ENCODE measurements around the gene F13B.
A peak's percentile ranks its signal among the peaks of the same experiment; 100 is the strongest.
"Not testable (repeated sequence)": the region's sequence is repeated elsewhere in the genome, so short reads cannot be mapped to it uniquely, and the experiment has no call there.

Gene F13B

DNA sequence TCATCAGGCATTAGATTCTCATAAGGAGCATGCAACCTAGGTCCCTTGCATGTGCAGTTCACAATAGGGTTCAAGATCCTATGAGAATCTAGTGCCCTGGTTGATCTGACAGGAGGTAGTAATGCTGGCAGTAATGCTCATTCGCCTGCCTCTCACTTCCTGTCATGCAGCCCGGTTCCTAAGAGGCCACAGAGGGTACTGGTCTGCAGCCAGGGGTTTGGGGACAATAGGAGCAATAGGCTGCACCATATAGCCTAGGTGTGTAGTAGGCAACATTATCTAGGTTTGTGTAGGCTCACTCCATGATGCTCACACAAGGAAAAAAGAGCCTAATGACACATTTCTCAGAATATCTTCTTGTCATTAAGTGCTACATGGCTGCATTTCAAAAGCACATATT is 63.9 kb downstream of the F13B start:
- H3K4me3 ChIP-seq (ENCODE audit: low read depth, low read length): no peak overlapping the region
- H3K4me1 ChIP-seq (ENCODE audit: control insufficient read depth, insufficient read depth, low read length): no peaks in the 10 kb centered on the region
- H3K36me3 ChIP-seq (ENCODE audit: control insufficient read depth, insufficient read depth, low read length): no peaks in the 10 kb centered on the region
- no peak overlapping the region for H3K9ac ChIP-seq (ENCODE audit: low read depth, low read length)
- no peaks in the 10 kb centered on the region for H3K27me3 ChIP-seq (ENCODE audit: control insufficient read depth, insufficient read depth, low read length)
- no peaks in the 10 kb centered on the region for H3K9me3 ChIP-seq (ENCODE audit: control insufficient read depth, insufficient read depth, low read length)

GRCh38 chr1:197001828-197002227 is 65.2 kb downstream of the F13B start:
- no peaks in the 10 kb centered on the region for H3K27me3 ChIP-seq (ENCODE audit: control insufficient read depth, insufficient read depth, low read length)
- no peaks in the 10 kb centered on the region for H3K9me3 ChIP-seq (ENCODE audit: control insufficient read depth, insufficient read depth, low read length)
- no peaks in the 10 kb centered on the region for H3K36me3 ChIP-seq (ENCODE audit: control insufficient read depth, insufficient read depth, low read length)
- H3K4me3 ChIP-seq (ENCODE audit: low read depth, low read length): no peak overlapping the region
- no peaks in the 10 kb centered on the region for H3K4me1 ChIP-seq (ENCODE audit: control insufficient read depth, insufficient read depth, low read length)
- no peak overlapping the region for H3K9ac ChIP-seq (ENCODE audit: low read depth, low read length)

GRCh38 chr1:196997423-196997822 is 69.6 kb downstream of the F13B start:
- no peaks in the 10 kb centered on the region for H3K27me3 ChIP-seq (ENCODE audit: control insufficient read depth, insufficient read depth, low read length)
- H3K9me3 ChIP-seq (ENCODE audit: control insufficient read depth, insufficient read depth, low read length): no peaks in the 10 kb centered on the region
- H3K36me3 ChIP-seq (ENCODE audit: control insufficient read depth, insufficient read depth, low read length): no peaks in the 10 kb centered on the region
- H3K9ac ChIP-seq (ENCODE audit: low read depth, low read length): no peak overlapping the region
- H3K4me1 ChIP-seq (ENCODE audit: control insufficient read depth, insufficient read depth, low read length): peaks cover 2% of the 10 kb centered on the region
- H3K4me3 ChIP-seq (ENCODE audit: low read depth, low read length): no peak overlapping the region

GRCh38 chr1:196993916-196994315 is 73.1 kb downstream of the F13B start:
- Histone ChIP-seq H3K9me3 (ENCODE audit: control insufficient read depth, insufficient read depth, low read length) (no peaks in the 10 kb centered on the region), H3K27me3 (ENCODE audit: control insufficient read depth, insufficient read depth, low read length) (no peaks in the 10 kb centered on the region), H3K4me3 (ENCODE audit: low read depth, low read length) (no peak overlapping the region), H3K4me1 (ENCODE audit: control insufficient read depth, insufficient read depth, low read length) (peaks cover 12% of the 10 kb centered on the region), H3K9ac (ENCODE audit: low read depth, low read length) (no peak overlapping the region), H3K36me3 (ENCODE audit: control insufficient read depth, insufficient read depth, low read length) (no peaks in the 10 kb centered on the region)

DNA sequence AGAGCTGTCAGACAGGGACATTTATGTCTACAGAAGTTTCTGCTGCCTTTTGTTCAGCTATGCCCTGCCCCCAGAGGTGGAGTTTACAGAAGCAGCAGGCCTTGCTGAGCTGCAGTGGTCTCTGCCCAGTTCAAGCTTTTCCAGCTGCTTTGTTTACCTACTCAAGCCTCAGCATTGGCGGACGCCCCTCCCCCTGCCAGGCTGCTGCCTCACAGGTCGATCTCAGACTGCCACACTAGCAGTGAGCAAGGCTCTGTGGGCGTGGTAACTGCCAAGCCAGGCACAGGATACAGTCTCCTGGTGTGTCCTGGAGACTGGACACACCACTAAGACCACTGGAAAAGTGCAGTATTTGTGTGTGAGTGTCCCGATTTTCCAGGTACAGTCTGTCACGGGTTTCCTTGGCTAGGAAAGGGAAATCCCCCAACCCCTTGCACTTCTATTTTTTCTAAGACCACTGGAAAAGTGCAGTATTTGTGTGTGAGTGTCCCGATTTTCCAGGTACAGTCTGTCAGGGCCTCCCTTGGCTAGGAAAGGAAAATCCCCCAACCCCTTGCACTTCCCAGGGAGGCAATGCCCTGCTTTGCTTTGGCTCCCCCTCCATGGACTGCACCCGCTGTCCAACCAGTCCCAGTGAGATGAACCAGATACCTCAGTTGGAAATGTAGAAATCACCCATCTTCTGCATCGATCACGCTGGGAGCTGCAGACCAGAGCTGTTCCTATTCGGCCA is 75.0 kb downstream of the F13B start:
- H3K36me3 ChIP-seq (ENCODE audit: control insufficient read depth, insufficient read depth, low read length); H3K27me3 ChIP-seq (ENCODE audit: control insufficient read depth, insufficient read depth, low read length); H3K9me3 ChIP-seq (ENCODE audit: control insufficient read depth, insufficient read depth, low read length): not testable (repeated sequence)
- Histone ChIP-seq H3K4me1 (ENCODE audit: control insufficient read depth, insufficient read depth, low read length) (peaks cover 12% of the 10 kb centered on the region), H3K9ac (ENCODE audit: low read depth, low read length) (peak overlapping the region; percentile 56), H3K4me3 (ENCODE audit: low read depth, low read length) (peak overlapping the region; percentile 19)

All from iPS-15b (cell line).